Measurements from ENCODE around the gene IQGAP3. TPM values are rescaled to one million over a fixed set of nuclear protein-coding genes. Genes with fewer than 3 reads are reported as not detected.

Gene IQGAP3
- total and polyA plus RNA-seq, 7 donors = 0.55 to 11.2 (median 0.76) TPM; not detected in 1

DNA sequence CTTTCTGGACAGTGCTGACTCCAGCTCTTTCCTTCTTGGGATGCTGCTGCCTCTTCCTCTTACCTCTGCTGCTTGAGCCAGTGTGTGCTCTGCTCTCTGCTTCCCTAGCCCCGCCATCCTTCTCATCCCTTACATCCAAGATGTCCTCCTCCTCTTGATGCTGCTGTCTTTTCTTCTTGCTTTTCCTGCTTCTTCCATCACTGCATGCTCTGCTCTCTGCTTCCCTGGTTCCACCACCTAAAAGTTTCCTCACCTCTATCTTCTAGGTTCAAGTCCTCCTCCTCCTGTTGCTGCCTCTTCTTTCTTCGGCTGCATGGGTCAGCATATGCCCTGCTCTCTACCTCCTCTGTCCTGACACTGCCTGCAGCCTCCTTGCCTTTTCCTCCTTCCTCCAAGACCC, 22.7 kb upstream of the IQGAP3 start:
- peaks cover 0 to 18% (median 11%) of the 10 kb centered on the region in 4 donors for H3K4me1 ChIP-seq
- WGBS, 2 donors = 88 to 93% methylated on average over 2 of the region's 2 CpGs
- no peak overlapping the region for H3K4me3 ChIP-seq
- no peak for TF ChIP-seq POLR2AphosphoS5 (IDR thresholded peaks at IDR 0.05)
- TF ChIP-seq, protein P1, sequence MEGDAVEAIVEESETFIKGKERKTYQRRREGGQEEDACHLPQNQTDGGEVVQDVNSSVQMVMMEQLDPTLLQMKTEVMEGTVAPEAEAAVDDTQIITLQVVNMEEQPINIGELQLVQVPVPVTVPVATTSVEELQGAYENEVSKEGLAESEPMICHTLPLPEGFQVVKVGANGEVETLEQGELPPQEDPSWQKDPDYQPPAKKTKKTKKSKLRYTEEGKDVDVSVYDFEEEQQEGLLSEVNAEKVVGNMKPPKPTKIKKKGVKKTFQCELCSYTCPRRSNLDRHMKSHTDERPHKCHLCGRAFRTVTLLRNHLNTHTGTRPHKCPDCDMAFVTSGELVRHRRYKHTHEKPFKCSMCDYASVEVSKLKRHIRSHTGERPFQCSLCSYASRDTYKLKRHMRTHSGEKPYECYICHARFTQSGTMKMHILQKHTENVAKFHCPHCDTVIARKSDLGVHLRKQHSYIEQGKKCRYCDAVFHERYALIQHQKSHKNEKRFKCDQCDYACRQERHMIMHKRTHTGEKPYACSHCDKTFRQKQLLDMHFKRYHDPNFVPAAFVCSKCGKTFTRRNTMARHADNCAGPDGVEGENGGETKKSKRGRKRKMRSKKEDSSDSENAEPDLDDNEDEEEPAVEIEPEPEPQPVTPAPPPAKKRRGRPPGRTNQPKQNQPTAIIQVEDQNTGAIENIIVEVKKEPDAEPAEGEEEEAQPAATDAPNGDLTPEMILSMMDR (IDR thresholded peaks at IDR 0.05) = no peak
- no peak for TF ChIP-seq EP300 (IDR thresholded peaks at IDR 0.05)
- no peak overlapping the region for H3K27ac ChIP-seq
- peaks cover 0 to 61% (median 16%) of the 10 kb centered on the region in 4 donors for H3K36me3 ChIP-seq
- H3K9me3 ChIP-seq = no peaks in the 10 kb centered on the region
- intact Hi-C loops (cut with DNase I) = no loop called here
- no peaks in the 10 kb centered on the region for H3K27me3 ChIP-seq
- DNase-seq = no peak

DNA sequence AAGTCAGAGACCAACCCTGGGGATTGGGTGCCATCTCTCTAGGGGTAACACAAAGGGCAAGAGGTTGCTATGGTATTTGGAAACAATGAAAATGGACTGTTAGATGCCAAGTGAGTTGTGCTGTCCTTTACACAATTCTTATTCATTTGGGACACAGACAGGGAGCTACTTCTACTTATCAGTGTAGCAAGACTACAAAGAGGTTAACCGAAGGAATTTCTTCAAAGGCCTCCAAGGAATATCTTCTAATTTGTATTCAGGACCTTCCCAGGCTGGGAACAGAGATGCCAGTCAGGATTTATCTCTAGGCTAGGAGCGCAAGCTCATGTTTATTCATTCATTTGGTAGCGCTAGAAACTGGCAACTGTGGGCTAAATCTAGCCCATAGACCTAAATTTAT, 21.8 kb upstream of the IQGAP3 start:
- H3K9me3 ChIP-seq = no peaks in the 10 kb centered on the region
- DNase-seq = no peak
- H3K4me3 ChIP-seq = no peak overlapping the region
- intact Hi-C loops (cut with DNase I) = loop anchor here (5.0 kb wide), 1 partner anchor 82 kb away; no protein-coding TSS in a partner anchor
- no peak overlapping the region for H3K27ac ChIP-seq
- peaks cover 0 to 61% (median 16%) of the 10 kb centered on the region in 4 donors for H3K36me3 ChIP-seq
- no peaks in the 10 kb centered on the region for H3K27me3 ChIP-seq
- H3K4me1 ChIP-seq = peaks cover 0 to 17% (median 10%) of the 10 kb centered on the region in 4 donors
- TF ChIP-seq, protein P1 (IDR thresholded peaks at IDR 0.05) = no peak
- TF ChIP-seq POLR2AphosphoS5 (IDR thresholded peaks at IDR 0.05) (no peak), EP300 (IDR thresholded peaks at IDR 0.05) (no peak), POLR2A (IDR thresholded peaks at IDR 0.05) (no peak)
- WGBS, 2 donors = 92% methylated on average over 3 of the region's 3 CpGs

DNA sequence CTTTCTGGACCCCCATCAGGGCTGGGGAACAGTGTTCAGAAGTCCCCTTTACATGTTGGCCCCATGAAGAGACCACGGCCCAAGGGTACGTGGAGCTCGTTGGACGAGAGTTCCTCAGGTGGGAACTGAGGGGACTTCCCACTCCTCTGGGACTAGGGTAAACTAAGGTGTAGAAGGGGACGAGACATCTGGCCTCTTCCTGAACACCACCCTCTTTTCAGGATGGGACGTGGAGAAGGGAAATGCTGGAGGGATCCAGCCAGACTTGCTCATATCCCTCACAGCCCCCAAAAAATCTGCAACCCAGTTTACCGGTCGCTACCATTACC, 21.3 kb upstream of the IQGAP3 start:
- DNase-seq = no peak
- Histone ChIP-seq H3K27me3 (no peaks in the 10 kb centered on the region), H3K27ac (no peak overlapping the region)

DNA sequence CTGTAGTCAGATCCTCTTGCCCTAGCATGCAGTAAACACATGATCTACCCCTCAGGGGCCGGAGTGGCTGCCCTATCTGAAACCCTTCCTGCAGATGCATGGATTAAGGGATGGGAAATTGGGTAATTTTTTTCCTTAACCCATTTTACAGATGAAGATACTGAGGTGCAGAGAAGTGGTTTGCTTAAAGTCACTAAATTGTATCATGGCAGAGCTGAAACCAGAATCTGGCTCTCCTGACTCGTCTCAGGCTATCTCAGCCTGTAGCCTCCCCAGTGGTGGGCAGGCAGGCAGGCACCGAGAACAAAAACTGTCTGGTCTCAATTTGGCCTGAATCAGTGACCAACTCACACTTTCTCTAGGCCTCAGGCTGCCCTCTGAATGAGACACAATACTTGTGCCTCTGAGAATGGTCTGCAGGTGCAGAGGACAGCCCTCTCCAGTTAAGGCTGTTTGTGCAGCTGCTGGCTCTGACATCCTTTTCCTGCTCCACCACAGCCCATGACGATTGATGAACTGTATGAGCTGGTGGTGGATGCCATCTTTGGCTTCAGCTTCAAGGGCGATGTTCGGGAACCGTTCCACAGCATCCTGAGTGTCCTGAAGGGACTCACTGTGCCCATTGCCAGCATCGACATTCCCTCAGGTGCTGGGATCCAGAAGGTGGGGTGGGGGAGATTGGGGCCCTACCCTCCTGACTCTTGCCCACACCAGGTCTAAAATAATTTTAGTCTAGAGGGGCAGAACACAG, 20.7 kb upstream of the IQGAP3 start:
- peaks cover 0 to 17% (median 10%) of the 10 kb centered on the region in 4 donors for H3K4me1 ChIP-seq
- peak overlapping the region in 3 of 4 donors; percentile 89 to 95 (median 90) for H3K27ac ChIP-seq
- no peaks in the 10 kb centered on the region for H3K9me3 ChIP-seq
- 79 to 85% methylated on average over 8 of the region's 8 CpGs for WGBS, 2 donors
- no peaks in the 10 kb centered on the region for H3K27me3 ChIP-seq
- no peak overlapping the region for H3K4me3 ChIP-seq
- intact Hi-C loops (cut with DNase I) = loop anchor here (5.0 kb wide), 1 partner anchor 81 kb away; no protein-coding TSS in a partner anchor
- TF ChIP-seq, protein P1 (IDR thresholded peaks at IDR 0.05) = no peak
- TF ChIP-seq EP300 (IDR thresholded peaks at IDR 0.05) (no peak), POLR2A (IDR thresholded peaks at IDR 0.05) (no peak), POLR2AphosphoS5 (IDR thresholded peaks at IDR 0.05) (no peak)
- H3K36me3 ChIP-seq = peaks cover 0 to 53% (median 14%) of the 10 kb centered on the region in 4 donors
- DNase-seq = no peak

More for the DNA sequence above, 21.3 kb upstream of the IQGAP3 start:
- WGBS, 2 donors = 88 to 89% methylated on average over 8 of the region's 8 CpGs
- H3K36me3 ChIP-seq = peaks cover 0 to 59% (median 16%) of the 10 kb centered on the region in 4 donors
- H3K4me1 ChIP-seq = peaks cover 0 to 17% (median 10%) of the 10 kb centered on the region in 4 donors
- H3K9me3 ChIP-seq = no peaks in the 10 kb centered on the region
- no peak overlapping the region for H3K4me3 ChIP-seq
- intact Hi-C loops (cut with DNase I) = loop anchor here (5.0 kb wide), 1 partner anchor 81 kb away; no protein-coding TSS in a partner anchor
- TF ChIP-seq POLR2A (IDR thresholded peaks at IDR 0.05) = no peak
- TF ChIP-seq, protein P1 (IDR thresholded peaks at IDR 0.05) = no peak
- no peak for TF ChIP-seq EP300 (IDR thresholded peaks at IDR 0.05)
- no peak for TF ChIP-seq POLR2AphosphoS5 (IDR thresholded peaks at IDR 0.05)

Data from sigmoid colon (tissue), 7 donors.